NCI-H345 treated with DMSO at 0.1 percent for 48 hours (cell line): ENCODE results near the gene VWA1.

Experiments
- DNase-seq: peaks from one replicate; lab custom pipeline; 2025; ENCODE audit not compliant: unreplicated experiment; lab: John Stamatoyannopoulos, UW

VWA1 gene

GRCh38 chr1:1435106-1435903, at the start of gene VWA1:
VWA1 (plus strand) TSS chr1:1435690; CDS start chr1:1435749, 59 bp downstream.
- DNase-seq: peak; percentile 31

GRCh38 chr1:1385931-1386330, 49.6 kb upstream of the VWA1 start:
- DNase-seq: no peak

DNA sequence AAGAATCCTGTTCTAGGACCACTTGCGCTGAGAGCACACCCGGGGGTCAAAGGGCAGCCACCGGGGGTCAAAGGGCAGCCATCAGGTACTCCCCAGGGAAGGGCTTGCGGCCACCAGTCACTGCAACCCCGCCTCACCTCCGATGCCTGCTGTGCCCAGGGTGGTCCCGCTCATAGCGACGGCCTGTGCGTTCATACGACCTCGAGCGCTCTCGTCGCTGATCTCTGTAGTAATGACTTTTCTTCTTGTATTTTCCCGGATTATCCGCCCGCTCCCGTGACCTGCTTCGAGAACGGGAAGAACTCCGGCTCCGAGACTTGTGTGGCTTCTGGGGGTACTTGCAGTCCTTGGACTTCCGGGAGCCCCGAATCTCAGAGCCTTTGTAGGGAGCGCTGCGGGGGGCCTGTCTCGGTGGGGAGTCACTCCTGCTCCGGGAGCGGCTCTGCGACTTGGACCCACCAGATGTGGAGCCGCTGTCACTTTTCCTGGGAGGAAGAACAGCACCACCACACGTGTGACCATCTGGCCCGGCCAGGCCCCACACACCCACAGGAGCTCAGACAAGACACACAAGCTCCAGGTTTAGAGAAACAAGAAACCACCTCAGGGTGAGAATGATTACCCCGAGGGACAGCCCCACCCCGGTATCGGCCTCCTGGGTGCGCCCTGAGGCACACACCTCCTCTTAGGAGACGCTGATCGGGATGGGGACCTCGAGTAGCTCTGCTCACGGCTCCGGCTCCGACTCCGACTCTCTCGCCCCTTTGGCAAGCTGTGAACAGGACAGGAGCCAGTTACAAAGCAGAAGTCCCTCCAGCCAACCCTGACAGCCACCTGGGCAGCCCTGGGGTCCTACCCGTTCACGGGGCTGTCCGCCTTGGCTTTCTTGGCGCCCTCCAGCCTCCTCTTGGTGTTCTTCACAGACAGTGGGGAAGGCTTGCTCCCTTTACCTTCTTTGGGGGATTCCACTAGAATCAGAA, 48.1 kb upstream of the VWA1 start:
- no peak for DNase-seq

- no peak for DNase-seq
These were observed 47.4 kb upstream of the VWA1 start for GRCh38 chr1:1388078-1388472.

GRCh38 chr1:1390675-1391074, 44.8 kb upstream of the VWA1 start:
- no peak for DNase-seq

DNA sequence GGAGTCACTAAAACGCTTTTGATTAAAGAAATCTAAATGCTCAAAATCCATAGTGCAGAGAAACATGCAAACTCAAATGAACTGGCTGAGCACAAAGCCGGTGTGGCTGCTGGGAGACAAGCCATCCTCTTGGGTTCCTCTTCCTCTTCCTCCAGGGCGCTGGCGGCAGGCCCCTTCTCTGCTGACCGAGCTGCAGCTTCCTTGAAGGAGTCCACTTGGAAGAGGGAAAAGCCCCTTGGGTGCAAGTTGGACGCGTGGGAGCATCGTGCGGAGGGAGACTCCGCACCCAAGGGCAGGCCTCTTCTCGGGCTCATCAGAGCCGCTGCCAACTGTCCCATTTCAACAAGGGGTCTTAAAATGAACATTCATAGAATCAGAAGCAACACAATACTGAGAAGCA, 44.3 kb upstream of the VWA1 start:
- no peak for DNase-seq

- no peak for DNase-seq
These were observed 42.5 kb upstream of the VWA1 start for GRCh38 chr1:1393014-1393413.

DNA sequence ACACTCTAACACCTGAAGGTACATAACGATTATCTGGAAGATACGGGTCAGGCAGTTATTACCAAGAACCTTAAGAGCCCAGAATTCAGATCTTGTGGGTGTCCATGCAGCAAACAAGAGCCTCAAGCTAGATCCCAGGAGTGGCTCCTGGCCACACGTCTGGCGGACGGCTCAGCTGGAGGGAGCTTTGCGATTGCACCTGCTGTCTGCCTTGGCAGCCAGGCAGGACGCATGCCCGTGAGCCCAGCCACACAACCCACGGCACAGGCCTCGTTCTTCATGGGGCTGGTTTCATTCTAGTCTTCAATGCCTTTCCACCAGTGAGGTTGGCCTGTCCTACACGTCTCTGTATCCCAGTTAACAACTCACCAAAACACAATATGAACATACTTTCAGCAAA, 42.1 kb upstream of the VWA1 start:
- DNase-seq: no peak

GRCh38 chr1:1394116-1394515, 41.4 kb upstream of the VWA1 start:
- DNase-seq: no peak

DNA sequence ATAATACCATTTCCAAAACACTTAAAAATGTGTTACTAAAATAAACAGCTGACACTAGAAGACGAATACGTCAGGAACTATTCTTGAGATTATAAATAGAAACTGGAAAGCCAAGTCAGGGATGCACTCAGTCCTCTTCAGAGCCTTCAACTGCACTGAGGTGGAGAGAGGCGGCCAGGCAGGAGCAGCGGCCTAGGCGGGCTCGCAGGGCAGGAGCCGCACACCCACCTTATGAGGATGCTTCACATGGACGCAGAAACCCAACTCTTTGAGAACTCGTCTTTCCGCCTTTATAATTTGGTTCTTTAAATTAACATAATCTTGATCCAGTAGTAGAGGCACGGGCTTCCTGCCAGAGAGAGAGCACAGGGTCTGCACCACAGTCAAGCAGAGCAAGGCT, 40.3 kb upstream of the VWA1 start:
- DNase-seq: no peak

GRCh38 chr1:1397839-1398523, 37.5 kb upstream of the VWA1 start:
- DNase-seq: no peak

DNA sequence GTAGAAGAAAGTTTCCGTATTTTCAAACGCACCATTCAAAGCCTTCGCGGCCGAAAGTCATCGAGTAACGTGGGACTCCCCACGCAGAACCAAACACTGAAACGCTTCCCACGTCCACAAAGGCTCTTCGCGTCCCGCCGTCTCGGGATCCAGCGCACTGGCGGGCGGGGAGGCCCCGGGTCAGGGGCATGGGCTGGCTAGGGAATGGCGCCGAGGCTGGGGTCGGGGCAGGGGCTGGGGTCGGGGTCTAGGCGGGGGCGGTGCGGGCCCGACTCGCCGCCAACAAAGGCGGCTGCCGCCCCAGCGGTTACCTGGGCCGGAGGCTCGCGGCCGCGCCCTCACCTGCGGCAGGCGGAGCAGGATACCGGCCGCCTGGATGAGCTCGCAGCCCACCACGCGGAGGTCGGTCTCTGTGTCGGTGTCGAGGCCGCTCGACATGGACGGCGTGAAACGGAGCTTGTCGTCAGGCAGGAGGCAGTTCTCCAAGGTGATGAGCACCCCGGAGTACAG, 36.8 kb upstream of the VWA1 start:
- no peak for DNase-seq

DNA sequence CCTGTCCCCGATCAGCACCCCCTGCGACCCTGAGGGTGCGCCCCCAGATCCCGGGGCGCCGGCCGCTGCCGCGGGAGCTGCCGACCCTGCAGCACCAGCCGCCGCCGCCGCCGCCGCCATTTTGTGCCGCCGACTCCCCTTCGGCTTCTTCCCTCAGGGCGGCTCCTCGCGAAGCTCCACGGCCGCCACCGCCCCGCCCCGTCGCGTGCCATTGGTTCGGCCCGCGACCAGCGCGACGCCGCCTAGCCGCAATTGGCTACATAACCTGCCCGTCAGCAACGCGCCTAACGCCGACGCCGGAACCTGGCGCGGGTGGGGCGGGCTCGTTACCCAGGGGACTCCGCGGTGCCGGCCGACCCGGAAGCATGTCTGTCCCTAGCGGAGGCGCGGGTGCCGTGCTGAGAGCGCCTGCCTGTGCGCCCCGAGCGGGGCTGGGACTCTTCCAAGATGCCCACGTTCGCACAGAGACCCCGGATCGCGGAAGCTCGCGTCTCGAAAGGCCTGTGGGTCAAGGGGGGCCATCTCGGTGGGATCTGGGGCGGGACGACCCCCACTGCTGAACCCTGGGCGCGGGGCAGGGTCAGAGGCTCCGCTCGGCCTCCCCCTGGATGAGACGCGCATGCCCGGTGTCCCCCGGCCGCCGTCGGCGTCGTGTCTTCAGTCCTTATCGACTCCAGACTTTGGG, 36.2 kb upstream of the VWA1 start, which contains the start of gene CCNL2:
CCNL2 (minus strand) TSS at position 149 of the 685 bp plus-strand sequence; CDS start at position 120, 29 bp downstream.
- peak; percentile 92 for DNase-seq

GRCh38 chr1:1399872-1400575, 35.5 kb upstream of the VWA1 start:
- DNase-seq: no peak

DNA sequence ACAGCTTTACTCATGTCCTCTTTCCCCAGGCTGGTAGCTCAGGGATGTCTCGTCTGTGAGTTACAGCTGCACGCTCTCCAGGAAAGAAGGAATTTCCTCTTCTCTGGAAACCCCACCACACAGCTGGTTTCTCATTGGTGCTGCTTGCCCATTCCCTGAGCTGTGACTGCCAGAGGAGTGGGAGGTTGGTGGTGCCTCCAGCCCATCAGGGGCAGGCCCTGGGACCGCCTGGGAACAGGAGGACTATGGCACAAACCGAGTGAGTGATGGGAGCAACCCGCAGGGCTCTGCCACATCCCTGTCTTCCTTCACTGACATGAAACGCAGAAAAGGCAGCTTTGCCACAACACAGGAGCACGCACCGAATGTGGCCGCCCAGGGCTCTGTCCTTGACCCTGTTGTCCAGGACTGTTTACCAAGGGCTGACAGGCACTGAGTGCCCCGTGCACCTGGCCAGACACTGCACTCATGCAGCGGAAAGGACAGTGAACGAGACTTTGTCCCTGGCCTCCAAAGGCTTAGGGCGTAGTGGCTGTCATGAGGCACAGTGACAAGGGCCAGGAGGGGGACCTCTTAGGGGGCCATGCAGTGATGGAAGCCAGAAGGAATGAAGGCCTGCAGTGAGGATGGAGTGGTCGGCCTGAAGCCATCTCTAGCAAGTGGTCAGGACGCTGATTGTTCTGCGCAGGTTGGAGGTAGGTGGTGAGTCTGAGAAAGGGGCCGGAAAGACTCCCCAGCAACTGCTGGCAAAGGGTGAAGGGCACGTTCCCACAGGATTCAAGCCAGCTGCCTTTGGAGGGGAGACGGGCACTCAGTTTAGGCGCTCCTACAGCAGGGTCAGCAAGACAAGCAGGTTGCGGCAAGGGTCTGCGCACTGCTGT, 34.7 kb upstream of the VWA1 start:
- DNase-seq: no peak

DNA sequence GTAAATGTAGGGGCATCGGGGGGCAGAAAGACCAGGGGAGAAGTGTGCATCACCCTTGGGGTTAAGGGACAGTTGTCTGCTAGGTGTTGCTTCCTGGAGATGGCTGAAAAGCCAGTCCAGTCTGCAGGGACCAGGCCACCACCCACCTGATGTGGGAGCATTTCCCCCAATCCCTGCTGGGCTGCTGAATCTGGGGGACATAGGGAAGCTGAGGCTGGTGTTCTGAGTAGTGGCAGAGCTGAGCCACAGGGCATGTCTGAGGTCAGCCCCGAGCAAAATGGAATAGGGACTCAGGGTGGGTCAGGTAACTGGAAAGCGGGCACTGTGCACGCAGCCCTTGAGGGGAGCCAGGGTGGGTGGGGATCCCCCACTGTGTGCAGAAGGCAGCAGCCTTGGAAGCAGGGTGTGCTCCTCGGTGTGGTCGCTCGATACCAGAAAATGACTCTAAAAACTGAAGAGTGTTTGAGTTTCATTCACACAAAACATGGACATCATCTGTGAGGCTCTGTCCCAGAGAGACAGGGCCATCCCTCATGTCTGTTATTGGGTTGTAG, 34.0 kb upstream of the VWA1 start:
- no peak for DNase-seq

DNA sequence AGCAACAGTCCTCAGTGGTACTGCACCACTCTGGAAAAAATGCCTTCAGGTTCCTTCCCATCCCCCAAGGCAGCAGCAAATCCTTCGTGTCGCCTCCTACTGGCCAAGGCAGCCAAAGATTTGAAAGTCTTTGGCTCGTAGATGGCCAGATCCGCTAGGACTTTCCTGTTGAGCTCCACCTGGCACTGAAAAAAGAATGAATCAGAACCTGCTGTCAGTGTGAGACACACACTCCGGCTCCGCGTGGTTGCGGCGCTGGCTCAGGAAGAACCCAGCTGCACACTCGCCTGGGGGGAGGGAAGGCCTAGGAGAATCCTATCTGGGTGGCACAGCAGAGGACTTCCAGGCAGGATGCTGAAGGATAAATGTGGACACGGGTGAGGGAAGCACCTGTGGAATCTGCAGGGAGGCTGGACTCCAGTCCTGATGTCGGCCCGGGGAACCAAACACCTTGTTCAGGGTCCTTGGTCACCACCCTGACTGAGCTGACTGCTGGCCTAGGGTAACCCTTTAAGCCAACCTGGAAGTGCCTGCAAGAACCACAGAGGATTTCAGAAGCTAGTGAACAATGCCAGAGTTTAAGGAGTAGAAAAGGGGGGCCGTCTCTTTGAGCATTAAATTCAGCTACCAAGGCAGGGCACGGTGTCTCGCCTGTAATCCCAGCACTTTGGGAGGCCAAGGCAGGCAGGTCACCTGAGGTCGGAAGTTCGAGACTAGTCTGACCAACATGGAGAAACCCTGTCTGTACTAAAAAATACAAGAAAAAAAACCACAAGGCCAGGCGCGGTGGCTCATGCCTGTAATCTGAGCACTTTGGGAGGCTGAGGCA, 33.2 kb upstream of the VWA1 start:
- peak; percentile 6 for DNase-seq
